HG03342 (cell line): ENCODE results near the gene CCDC185.
"Not testable (repeated sequence)": the region's sequence is repeated elsewhere in the genome, so short reads cannot be mapped to it uniquely, and the experiment has no call there.

Experiments used
- ATAC-seq: cut with Tn5 transposase; IDR thresholded peaks from one replicate; pipeline ENCODE4 v1.9.1; 2021; ENCODE audit warnings: mild to moderate bottlenecking, moderate library complexity; ENCODE audit not compliant: unreplicated experiment

The CCDC185 gene

DNA sequence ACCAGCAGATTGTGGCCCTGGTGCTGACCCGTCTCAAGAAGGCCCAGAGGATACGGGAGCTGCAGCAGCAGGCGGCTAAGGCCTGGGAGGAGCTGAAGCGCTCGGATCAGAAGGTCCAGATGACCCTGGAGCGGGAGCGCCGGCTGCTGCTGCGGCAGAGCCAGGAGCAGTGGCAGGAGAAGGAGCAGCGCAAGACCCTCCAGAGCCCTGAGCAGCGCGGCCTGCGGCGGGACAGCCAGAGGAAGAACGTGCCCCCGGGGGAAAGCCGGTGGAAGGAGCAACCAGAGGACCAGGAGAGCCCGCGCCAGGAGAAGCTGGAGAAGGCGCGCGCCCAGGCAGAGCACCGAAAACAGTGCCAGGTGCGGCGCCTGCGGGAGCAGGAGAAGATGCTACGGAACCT lies 1.0 kb downstream of the CCDC185 start:
- no peak for ATAC-seq

DNA sequence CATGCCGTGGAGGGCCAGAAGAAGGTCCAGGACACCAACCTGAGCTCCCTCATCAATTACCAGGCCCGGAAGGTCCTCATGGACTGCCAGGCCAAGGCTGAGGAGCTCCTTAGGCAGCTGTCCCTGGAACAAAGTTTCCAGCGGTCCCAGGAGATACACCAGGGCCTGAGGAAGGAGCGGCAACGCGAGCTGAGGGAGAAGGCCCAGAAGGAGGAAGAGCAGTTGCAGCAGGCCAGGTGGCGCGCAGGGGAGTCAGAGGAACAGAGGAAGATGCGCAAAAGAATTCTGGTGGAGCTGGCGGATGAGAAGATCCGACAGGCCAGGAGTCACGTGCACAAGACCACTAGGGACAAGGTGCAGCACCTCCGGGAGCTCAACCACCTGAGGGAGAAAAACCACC lies 1.5 kb downstream of the CCDC185 start:
- no peak for ATAC-seq

DNA sequence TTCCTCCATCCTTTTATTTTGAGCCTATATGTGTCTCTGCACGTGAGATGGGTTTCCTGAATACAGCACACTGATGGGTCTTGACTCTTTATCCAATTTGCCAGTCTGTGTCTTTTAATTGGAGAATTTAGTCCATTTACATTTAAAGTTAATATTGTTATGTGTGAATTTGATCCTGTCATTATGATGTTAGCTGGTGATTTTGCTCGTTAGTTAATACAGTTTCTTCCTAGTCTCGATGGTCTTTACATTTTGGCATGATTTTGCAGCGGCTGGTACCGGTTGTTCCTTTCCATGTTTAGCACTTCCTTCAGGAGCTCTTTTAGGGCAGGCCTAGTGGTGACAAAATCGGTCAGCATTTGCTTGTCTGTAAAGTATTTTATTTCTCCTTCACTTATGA lies 6.2 kb downstream of the CCDC185 start:
- not testable (repeated sequence) for ATAC-seq

DNA sequence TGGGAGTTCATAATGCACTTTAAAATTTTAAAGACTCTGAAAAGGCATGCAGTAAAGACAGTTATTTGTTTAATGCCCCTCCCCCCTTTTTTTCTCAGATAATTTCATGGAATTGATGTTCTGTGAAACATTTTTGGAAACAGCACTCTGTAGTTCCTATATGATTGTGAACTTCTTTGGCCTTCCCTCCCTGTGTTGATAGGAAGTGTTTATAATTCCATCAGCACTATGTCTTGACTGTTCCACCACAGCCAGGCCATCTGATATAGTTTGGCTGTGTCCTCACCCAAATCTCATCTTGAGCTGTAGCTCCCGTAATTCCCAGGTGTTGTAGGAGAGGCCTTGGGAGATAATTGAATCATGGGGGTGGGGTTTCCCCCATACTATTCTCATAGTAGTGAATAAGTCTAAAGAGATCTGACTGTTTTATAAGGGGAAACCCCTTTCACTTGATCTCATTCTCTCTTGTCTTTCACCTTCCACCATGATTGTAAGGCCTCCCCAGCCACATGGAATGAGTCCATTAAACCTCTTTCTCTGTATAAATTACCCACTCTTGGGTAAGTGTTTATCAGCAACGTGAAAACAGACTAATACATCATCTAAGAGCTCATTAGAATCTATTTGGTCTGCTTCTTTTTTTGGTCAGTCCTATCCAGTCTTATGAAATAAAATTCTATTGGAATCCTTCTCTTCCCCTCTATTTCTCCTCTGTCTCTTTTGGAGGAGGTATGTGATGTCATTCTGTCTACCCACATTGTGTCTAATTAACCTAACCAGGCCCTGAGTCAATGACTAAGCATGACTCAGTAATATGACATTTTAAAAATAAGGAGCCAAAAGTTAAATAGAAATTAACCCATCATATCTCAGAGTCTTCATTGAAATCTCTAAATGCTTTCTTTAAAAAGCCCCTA lies 8.9 kb downstream of the CCDC185 start:
- no peak for ATAC-seq

DNA sequence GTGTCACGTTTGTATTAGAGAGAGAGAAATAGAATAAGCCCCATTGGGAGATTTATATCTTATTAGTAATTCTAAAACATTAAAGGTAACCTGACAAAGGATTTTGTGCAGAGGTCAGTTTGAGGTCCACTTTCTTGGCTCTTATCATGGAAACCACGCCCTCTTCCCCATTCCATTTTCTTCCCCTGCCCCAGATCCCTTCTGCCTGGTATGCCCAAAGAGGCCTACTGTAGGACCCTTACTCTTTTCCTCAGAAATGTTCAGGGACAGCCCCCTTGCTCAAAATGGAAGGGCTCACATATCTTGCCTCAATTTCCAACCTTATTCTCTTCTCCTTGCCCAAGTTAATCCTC lies 9.6 kb downstream of the CCDC185 start:
- ATAC-seq, result no peak

DNA sequence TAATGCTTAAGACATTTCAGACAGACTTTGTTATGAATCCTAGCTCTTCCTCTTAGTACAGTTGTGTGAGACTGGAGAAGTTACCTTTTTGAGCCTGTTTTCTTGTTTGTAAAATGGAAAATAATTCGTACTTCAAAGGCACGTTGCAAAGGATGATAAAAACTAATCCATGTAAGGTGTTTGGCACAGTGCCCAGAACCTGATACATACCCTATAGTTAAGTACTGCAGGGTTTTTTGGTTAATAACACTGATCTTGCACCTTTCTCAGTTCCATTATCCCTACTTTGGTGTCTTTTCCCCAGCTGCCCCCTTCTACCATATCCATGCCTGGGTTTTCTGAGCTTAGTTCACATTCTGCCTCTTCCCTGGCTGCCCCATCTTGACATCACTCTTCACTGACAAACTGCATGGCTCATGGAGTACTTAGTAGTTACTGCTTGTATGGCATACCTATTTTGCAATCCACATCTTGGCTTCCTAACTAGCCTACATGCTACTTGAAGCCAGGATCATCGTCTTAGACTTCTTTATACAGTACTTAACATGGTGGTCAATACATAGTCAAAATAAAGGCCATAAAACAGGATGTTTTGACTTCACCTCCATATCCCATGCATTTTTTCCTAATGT lies 10.1 kb downstream of the CCDC185 start:
- ATAC-seq, result no peak

DNA sequence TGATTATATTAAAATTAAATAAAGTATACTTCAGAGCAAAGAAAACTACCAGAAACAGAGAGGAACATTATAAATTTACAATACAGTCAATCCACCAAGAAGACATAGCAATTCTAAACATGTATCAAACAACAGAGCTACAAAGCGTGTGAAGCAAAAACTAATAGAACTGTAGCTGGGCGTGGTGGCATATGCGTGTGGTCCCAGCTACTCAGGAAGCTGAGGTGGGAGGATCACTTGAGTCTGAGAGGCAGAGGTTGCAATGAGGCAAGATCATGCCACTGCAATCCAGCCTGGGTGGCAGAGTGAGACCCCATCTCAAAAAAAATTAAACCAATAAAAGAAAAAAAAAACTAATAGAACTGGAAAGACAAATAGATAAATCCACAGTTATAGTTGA lies 12.3 kb downstream of the CCDC185 start:
- ATAC-seq, result no peak

DNA sequence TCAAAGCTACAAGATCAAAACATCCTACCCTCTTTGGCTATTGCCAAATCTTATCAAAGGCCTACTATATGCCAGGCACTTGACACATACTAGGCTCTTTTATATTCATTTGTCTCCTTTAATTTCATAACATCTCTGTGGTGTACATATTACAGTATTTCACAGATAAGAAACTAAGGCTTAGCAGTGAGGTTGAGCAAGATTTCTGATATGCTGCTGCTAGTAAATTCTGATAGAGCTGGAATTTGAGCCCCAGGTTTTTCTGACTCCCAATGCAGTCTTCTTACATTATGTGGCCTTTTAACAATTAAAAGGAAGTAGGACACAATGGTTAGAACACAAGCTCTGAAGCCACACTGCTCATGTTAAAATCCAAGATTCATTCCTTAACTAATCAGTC lies 16.8 kb downstream of the CCDC185 start:
- ATAC-seq, result no peak

DNA sequence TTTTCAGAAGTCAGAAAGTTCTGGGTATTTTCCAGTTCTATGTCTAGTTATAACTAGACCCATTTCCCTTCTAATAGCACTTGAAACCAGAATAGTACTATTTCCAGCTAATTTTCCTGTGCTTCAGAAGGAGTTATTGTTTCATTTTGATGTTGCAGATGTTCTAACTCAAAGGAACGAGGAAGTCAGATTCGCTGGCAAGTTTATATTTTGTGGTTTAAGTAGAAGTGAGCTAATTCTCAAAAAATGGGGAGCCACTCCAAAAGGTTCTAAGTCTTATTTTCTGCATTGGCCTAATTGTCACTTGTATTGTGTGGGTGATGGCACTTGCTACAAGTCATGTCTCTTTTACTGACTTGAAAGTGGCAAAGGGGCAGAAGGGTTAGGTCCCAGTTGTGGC lies 18.1 kb downstream of the CCDC185 start:
- no peak for ATAC-seq

DNA sequence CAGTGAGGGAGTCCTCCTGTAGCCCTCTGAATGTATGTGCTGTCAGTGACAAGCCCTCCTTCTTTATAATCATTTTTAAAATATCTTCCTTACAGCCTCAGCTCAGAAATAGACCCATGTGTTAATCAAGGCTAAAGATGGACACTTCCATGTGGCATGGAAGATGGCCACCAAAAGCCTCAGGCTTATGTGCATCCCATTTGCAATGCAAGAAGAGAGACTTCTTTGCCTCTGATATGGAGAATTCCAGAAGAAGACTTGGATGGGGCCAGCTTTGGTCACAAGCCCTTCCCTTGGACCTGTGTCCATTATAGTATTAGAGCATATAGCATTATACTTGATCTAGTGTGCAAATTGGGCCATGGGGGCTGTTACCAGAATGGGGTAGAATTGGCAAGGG lies 18.5 kb downstream of the CCDC185 start:
- ATAC-seq, result no peak

DNA sequence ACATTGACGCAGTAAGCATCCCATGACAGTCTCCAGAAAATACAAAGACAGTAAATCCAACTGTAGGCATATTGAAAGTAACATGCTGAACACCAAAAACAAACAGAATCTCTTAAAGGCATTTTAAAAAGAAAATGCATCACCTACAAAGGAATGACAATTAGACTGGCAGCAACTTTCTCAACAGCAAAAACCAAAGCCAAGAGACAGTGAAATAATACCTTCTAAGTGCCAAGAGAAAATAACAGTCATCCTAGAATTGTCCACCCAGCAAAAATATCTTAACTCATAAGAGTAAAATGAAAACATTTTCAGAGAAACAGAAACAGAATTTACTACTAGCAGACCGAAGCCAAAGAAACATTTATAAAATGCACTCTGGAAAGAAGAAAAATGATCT lies 20.0 kb downstream of the CCDC185 start:
- ATAC-seq, result no peak

DNA sequence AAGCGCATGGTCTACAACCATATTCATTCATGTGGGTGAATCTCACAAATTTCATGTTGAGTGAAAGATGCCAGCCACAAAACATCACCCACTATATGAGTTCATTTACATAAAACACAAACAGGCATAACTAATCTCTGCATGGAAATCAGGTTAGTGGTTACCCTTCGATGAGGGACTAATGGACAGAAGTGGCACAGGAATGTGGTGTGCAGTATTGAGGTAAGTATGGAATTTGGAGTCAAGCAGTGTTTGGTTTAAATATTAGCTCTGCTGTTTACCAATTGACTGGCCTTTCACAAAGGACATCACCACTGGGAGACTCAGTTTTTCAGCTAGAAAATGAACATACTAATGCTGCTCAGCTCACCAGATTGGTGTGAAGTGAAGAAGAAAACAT lies 24.2 kb downstream of the CCDC185 start:
- no peak for ATAC-seq

DNA sequence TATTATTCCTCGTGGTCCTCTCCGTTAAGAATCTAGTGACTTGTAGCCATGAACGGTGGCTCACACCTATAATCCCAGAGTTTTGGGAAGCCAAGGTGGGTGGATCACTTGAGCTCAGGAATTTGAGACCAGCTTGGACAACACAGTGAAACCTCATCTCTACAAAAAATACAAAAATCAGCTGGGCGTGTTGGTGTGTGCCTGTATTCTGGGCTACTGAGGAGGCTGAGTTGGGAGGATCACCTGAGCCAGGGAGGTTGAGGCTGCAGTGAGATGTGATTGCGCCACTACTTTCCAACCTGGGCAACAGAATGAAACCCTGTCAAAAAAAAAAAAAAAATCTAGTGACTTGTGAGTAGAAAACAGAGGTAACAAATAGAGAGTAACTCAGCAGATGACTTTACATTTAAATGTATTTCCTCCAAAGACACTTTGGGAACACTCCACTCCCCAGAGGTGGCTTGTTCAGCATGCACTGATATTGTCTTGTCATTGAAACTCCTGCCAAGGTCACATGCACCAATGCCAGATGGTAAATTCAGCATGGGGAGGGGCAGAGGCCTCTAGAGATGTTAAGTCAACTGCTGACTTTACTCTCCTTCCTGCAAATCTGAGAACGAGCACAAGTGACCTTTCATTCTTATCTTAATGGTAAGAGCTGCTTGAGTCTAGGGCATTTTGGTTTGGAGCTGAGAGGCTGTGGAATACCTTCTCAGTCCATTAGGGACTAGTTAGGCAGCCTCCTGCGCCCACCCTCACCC lies 24.9 kb downstream of the CCDC185 start:
- no peak for ATAC-seq

DNA sequence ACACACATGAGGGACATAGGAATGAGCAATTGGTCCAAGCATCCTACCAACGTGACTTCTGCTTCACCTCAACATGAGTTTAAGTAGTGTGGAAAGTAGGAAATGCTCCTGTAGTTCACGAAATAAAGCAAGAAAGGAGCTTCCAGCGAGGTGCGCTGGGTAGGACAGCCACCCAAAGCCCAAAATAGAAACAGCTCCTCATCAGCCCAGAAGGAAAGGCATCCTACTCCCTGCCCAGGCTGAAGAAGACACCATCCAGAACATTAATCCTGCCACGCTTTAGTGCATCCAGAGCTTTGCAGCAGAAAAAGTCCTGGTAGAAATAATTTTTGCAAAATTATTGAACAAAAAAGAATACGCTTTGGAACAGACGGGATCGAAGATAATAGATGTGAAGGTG lies 25.9 kb downstream of the CCDC185 start:
- ATAC-seq, result no peak

DNA sequence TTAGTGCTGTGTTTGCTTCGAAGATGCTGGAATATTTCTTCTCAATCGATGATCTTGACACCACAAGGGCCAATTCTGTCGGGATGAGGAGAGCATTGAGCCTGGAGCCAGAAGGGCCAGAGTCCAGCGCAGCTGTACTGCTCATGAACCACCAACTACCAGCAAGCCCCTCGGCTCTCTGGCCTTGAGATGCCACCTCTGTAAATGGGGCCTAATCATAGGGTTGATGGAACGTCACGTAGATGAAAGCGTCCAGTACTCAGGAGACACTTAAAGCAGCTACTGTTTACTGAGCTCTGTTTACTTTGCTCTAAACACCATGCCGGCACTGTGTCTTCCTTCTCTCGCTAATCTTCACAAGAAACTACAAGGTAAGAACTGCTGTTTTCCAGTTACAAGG lies 26.3 kb downstream of the CCDC185 start:
- ATAC-seq, result no peak

DNA sequence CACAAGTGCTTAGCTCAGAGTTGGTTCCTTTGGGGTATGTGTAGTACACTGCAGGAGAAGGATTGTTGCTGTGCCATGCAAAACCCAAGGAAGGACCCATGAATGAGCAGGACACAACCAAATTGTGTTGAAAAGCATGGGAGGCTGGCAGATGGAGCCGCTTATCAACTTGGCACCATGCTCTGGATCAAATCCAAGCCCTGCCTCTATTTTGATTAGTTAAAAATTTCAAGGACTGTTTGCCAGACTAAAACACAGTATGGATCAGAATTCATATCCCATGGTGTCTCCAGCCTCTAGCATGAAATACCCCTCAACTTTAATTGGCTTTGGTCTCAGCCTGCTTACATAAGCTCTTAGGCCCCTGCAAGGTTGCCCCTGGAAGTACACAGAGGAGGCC lies 27.8 kb downstream of the CCDC185 start:
- ATAC-seq, result no peak

DNA sequence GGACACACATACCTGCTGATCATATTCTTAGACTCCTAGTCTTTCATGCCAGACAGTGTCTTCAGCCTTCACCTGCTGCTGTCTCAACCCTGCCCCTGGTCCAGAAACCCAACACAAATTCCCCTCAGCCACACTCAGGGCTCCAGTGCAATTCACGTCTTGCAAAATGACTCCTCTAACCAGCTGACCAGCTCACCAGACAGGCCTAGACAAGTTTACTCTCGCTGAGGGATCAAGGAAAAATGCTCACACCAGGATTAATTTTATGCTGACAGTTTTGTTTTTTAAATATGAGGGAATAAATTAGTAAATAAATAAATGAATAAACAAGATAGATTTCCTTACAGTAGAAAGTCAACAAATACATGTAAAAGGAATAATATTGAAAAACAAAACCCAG lies 28.5 kb downstream of the CCDC185 start:
- no peak for ATAC-seq

DNA sequence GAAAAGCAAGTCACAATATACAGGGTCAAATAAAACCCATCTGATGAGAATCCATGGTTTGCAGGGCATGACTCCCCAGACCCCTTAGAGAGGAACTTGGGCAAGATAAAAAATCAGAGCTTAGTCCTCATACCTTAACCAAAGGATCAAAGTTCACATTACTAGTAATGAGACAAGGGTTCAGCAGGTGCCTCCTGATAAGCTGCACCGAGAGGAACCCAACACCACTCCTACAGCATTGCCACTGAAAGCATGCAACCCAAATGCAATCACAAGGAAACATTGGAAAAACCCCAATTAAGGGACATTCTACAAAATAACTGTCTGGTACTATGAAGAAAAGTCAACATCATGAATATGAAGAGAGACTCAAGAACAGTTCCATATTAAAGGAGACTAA lies 29.7 kb downstream of the CCDC185 start:
- no peak for ATAC-seq

DNA sequence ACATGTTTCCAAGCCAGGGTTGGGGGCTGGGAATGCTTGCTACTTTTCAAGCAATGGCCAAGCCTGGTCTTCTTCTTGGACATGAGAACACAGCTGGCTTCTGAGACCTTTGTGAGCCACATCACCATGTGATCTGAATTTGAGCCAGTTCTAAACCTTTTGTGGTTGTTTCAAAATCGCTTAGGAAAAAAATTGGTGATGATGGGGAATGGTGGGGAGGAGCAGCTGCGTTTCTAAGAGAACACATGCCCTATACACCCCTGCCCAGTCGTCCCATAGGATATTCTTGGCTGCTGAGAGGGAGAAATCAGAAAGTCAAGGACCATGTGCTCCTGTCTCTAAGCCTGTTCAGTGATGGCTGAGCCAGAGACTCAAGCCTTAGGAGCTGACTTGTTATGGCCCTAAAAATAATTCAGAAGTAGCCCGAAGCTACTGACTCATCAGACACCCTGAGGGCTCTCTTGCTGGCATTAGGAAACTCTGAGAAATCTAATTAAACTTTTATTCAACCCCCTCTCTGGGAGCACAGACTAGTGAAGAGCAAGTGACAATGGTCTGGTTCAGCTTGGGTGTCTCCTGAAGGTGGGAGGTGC lies 30.5 kb downstream of the CCDC185 start:
- no peak for ATAC-seq

DNA sequence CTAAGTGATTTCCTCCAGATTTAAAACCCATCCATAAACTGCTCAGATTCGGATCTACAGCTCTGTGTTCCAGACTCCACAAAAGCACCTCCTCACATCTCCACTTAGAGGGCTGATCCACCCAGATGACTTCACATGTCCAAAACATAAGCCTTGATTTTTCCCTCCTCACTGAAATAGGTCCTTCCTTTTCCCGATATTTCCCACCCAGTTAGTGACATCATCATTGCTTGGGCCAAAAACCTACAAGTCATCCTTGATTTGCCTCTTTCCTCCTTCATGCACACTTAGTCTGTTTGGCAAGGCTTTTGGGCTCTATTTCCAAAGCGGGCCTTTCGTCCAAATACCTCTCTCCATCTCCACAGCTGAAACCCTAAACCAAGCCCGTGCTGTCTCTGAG lies 32.3 kb downstream of the CCDC185 start:
- no peak for ATAC-seq

DNA sequence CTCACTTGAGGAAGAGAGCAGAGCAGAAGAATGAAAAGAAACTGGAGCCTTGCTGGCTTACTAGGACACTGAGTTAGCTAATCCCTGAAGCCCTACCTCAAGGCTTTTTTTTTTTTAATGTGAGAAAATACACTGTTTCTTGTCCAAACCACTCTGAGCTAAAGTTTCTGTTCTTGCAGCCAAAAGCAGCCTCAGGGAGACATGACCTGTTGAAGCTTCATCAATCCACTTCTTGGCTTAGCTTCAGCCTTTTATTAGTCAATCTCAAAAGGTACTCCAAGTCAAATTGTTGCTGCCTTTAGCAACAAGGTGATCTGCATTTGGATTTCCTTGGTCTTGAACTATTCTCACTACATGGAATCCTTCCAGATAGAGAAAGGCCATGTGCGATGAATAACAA lies 33.7 kb downstream of the CCDC185 start:
- no peak for ATAC-seq

DNA sequence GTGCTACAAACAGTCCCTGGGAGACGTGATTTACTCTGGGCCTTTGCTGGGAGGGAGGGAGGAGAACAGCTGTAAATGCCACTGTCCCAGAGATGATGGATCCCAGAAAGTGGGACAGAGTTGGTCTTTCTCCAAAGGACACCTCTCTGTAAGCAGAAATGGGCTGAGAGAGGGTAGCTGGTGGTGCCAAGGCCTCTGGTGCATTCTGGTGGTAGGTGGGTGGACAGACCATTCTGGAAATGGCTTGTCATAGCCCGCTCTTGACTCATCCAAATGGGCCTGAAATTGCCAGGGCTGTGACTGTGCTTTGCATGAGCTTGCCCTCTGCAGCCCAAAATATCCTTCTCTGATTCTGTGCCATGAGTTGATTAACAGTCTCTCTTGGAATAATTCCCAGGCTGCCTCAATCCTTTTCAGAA lies 36.1 kb downstream of the CCDC185 start:
- no peak for ATAC-seq
